GM12801 (cell line): Measurements from ENCODE around the gene COX6A1.

ENCODE experiments used
- CTCF ChIP-seq: IDR thresholded peaks from one replicate; pipeline ENCODE4 v1.5.1; 2011; ENCODE audit warnings: control low read depth; ENCODE audit not compliant: insufficient read length; ENCODE audit errors: extremely low read depth

Gene COX6A1

GRCh38 chr12:120465756-120466155 lies 27.8 kb downstream of the COX6A1 start:
- no peak for TF ChIP-seq CTCF

- no peak for TF ChIP-seq CTCF
These were observed 28.8 kb downstream of the COX6A1 start for GRCh38 chr12:120466560-120467315.

GRCh38 chr12:120467439-120467838 lies 29.5 kb downstream of the COX6A1 start:
- no peak for TF ChIP-seq CTCF

DNA sequence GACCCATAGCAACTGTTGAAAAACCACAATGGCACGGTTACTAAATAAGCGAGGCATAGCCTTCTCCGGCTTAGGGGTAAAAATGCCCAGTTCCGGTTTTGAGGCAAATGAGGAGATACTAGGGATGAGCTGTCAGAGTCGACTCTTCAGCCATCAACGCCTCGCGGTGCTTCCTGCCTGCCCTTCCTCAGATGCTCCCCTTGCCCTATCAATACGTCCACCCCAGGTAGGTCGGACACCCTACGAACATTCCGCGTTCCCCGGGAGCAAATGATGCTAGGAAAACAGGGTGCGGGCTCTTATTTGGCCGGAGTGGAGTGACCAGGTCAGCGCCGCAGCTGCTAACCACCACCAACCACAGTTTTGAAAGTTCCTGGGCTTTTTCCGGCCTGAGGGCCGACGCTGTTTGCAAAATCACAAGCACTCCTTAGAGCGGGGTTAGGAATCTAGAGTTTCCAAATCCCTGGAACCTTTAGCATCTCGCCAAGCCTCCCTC lies 30.5 kb downstream of the COX6A1 start:
- TF ChIP-seq CTCF: no peak

- no peak for TF ChIP-seq CTCF
These were observed 31.0 kb downstream of the COX6A1 start for GRCh38 chr12:120468821-120469449.

DNA sequence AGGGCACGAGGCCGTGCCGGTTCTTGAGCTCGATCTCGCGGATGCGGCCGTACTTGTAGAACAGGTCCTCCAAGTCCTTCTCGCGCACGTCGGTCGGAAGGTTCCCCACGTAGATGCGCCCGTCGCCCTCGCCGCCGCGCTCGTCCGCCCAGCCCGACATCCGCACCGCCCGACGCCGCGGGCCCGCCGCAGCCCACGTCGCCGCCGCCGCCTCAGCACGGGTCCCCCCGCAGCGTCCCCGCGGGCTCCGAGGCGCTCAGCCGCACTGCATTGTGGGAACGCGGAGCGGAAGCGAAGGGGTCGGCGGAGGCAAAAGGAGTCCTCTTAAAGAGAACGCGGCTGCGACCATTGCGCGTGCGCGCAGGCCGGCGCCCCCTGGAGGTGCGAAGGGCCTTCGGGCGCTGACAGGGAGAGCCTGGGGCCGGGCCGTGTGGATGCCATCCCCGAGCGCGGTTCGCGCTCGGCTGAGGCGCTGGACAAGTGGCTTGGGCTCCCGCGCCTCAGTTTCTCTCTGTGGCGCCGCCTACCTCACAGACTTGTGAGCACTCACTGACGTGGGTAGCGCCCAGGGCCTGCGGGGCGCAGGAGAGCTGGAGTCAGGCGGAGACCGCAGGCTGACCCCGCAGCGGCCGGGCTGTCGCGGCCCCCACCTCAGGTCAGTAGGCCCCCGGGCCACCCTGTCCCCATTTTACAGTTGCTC lies 31.7 kb downstream of the COX6A1 start, which contains the start of gene SRSF9:
Gene SRSF9, minus strand, starts transcription at position 299 of the 700 bp plus-strand sequence. Its CDS starts 139 bp downstream, at position 160.
- no peak for TF ChIP-seq CTCF

DNA sequence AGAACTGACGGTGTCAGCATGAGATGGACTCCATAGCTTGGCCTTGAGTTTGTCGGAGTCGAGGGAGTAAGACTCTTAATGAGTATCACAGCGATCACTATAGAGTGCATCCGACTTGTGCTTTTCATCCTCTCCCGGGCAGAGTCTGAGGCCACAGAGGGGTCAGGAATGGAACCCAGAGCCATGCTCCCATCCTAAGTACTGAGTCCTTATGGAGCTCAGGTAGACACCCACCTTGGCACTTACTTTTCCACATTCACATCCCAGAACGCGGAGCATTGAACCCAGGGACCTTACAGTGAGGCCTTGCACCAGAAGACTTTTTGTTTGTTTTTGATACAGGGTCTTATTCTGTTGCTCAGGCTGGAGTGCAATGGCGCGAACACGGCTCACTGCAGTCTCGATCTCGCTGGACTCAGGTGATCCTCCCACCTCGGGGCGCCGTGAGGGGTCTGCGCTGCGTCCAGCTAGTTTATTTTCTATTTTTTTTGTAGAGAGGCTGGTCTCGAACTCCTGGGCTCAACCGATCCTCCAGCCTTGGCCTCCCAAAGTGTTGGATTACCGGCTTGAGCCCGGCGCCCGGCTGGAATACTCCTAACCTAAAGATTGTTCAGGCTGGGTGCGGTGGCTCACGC lies 32.4 kb downstream of the COX6A1 start:
- no peak for TF ChIP-seq CTCF
